Stimulated activated CD8-positive, alpha-beta memory T cell treated with anti-CD3 and anti-CD28 coated beads, Interleukin-7, amount 100 ng/mL, for 4 hours (primary cell): Measurements from ENCODE around the gene ENTHD1.
"Not testable (repeated sequence)": the region's sequence is repeated elsewhere in the genome, so short reads cannot be mapped to it uniquely, and the experiment has no call there.

Source experiments
- DNase-seq, 2 donors: peaks; one replicate each; pipeline ENCODE4 v3.0.0-alpha.2; 2020; ENCODE audit warnings: low read depth in 2 of 2

Gene ENTHD1

DNA sequence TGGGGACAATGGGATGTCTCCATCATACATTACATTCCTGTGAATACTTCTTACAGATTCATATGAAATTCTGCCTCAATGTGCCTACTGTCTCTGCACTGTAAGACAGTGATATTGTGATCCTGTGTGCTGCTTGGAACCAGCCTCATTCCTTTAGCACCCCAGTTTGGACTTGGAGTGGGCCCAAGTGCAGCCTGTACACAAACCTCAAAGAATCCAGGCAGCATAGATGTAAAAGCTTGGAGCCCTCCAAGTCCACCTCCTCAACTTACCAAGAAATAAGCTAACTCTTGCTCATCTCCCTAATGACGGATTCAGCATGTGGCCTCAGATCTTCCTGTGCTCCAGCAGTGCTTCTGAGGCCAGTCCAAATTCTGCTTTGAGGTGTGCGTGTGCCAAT lies 31.7 kb upstream of the ENTHD1 start:
- no peak for DNase-seq

DNA sequence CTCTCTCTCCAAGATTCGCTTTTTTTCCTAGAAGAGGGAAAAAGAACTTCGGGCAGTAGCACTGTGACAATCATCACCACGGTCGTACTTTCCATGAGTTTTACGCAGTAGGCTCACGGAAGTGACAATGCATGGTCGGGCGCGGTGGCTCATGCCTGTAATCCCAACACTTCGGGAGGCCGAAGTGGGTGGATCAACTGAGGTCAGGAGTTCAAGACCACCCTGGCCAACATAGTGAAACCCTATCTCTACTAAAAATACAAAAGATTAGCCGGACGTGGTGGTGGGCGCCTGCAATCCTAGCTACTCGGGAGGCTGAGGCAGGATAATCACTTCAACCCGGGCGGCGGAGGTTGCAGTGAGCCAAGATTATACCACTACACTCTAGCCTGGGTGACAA lies 30.7 kb upstream of the ENTHD1 start:
- DNase-seq = no peak

DNA sequence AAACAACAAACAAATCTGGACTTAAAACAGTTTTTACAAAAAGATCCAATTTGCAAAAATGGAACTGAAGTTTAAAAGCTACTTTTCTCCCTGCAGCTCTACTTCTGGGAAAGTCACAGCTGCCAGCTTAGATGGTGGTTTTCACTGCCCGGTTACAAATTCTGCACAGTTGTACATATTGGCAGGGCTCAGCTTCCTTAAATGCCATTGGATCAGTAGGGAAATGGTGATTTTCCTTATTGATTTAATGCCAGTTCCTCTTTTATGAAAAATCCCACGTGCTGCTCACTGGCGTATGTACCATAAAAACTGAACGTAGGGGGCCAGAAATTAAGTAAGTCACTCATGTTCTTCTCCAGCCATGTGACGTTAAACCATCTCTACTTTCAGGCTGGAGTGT lies 30.1 kb upstream of the ENTHD1 start:
- DNase-seq = no peak

DNA sequence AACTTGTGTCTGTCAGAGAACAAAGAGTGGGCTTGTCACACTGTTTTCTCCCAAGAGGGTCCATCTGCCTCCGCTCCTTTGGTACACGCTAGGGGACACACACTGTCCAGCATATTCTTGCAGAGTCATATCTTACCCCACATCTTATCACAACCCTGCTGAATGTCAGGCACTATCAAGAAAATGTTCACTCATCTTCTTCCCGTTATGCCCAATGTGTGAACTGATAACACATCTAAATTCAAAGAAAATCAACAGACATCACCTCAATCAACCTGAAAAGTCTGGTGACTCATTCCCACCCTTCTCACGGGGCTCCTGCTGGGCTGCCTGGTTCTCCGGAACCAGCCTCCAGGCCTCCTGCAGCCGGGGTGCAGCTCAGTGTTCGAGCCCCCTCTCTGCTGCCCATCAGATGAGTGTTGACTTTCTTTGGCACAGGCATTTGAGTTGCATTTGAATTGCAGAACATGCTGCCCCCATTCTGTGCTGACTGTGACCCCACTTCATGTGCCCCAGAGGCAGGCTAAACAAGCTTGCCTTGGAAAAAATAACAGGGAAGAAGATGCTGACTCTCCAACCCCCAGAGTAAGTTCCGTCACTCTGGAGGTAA lies 26.7 kb upstream of the ENTHD1 start:
- DNase-seq = peak; percentile 67 to 69

DNA sequence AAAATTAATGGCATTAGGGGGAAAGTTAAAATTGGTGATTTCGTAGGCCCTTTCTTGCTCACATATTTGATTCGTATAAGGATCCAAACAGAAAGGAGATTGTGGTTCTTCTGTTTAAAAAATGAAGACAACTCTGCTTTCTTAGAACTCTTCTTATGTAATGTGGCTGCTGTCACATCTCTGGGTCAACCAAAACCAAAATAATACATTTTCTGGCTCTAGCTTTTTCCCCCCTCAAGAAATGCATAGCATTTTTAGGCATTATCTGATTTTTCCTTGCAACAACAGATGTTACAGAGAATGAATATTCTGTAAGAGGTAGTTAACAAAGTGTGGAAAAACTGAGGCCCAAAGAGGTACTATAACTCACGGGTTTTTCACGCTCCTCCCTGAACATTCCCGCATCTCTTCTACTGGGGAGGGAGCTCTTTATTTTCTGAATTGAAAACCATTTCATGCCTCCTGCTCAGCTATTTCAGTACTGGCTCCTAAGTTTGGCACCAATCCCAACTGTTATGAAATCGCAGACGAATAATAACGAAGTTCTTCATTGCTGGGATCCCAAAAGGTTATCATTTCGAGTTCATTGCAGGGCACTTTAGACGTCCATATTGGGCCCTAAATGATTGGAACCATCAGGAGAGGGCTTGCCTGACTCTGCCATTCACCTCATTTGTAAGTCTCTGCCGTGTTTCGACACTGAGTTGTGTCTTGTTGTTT lies 24.4 kb upstream of the ENTHD1 start:
- DNase-seq = no peak

DNA sequence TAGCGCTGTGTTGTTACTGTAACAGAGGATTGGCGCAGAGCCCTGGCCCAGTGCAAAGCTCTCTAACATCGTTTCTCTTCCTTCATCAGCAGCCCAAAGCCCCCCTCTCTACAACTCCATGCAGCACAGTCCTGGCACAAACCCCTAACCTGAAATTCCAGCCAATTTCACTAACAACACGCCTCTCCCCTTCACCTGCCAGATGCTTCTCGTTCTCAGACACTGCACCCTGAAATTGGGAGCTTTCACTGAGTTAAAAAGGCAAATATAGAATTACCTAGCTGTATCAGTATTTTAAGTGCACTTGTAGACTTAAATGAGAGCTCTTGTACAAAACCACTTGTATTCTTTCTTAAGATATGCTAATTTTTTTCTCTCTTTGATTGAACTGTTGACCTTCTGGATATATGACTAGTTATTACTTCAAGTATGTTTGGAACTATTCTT lies 23.7 kb upstream of the ENTHD1 start:
- no peak for DNase-seq

DNA sequence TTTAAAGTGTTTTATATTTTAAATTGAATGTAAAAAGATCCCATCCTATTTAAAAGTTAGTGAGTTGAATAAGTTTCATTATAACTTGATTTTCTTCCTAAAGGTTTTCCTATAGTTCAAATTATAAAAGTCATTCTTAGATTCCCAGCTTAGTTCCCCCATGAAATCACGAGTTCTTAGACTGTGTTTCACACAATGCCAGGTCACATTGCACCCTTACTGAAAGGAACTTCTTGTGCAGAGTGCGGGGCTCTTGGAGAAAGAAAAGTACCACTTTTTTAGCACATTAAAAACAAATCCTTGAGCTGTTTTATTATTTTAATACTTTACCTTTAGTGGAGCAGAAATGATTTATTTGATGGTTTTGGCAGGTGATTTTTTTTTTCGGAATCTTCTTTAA lies 22.9 kb upstream of the ENTHD1 start:
- no peak for DNase-seq

DNA sequence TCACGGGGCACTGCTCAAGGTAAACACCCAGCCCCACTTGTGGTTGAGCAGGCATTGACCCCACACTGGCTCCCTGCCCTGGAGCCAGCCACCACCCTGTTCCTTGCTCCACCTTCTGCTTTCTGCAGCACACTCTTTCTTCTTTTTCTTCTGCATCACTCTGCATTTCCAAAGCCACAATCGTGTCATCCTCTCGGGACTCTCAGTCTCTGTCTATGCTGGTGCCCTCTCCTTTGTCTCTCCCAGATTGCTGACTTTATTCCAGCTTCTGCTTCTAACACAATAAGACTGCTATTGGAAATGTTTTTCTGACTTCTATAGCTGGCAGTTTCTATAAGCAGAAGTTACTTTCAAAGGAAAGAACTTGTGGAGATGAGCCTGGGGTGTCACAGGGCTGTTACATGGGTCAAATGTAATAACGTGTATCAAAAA lies 21.8 kb upstream of the ENTHD1 start:
- no peak for DNase-seq

DNA sequence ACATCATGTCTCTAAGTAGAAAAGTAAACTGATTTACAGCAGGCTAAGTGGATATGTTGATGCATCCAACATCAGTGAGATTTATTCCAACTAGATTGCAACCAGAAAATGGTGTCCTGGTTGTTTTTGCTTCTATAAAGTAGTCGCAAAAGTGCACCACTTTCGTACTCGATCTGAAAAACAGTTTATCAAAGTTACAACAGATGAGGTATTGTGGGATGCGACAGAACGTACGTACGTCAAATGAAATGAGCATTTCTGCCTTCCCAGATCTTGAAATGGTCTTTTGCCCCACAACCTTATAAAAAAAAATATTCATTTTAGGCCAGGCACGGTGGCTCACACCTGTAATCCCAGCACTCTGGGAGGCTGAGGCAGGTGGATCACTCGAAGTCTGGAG lies 21.0 kb upstream of the ENTHD1 start:
- no peak for DNase-seq

DNA sequence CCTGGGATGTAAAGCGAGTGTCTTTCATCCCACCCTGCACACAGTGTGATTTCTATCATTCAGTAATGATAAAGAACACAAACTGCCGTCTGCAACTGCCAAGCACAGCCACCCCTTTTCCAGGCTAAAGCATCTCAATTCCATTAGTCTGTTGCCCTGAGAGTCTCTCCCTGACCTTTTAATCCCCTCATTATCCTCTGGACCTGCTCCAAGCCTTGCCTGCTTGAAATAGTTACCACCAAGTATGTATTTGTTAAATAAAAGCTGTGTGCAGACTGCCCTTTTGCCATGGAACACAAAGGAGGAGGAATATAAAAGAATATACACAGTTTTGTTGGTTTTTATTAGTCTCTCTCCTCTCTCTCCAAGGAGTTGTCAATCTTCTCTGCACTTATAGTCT lies 20.3 kb upstream of the ENTHD1 start:
- DNase-seq = no peak

DNA sequence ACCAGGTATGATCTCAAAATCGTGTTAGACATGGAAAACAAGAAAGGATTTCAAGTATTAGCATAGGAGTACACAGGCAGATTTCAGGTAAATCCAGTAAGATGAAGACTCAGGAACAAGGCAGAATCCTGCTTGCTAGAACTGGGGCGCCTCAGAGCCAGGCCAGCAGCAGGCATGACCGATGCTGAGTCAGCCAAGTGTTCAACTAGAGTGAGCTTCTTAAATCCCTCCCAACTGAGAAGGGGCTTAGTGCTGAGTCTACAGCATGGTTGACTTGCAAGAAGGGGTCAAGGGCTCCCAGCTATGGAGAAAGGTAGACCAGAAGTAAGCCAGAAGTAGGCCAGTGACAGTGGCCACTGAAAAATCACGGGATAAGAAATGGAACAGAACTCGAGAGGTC lies 19.8 kb upstream of the ENTHD1 start:
- DNase-seq = no peak

DNA sequence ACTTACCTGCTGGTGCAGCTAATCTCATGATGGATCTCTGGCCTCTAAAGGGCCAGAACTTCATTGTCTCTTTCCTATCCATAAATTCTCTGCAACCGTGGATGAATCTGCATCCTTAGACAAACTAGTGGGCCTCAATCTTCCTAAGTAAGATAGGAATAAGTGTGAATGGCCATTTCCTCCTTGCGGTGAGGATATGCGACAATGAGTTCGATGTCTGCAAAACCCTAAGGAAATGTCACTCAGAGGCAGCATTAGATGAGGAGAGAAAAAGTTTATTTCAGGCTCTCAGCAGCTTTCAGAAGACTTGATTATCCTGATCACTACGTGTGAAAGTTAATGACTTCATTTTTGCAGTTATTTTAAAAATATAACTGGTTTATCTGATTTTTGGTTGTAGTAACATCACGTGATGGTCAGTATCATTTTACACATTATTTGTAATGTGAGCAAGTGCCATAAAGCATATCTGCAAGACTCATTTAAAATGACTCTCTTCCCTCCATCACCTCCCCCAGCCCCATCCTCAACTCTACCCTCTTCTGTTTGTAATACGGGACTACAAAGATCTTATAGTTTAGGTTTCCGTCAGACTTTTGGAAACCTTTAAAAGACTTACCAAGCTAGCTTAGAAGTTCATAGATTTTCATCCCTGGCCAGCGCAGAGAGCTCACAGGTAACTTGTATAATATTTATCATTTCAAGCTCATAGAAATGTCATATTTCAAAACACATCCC lies 17.5 kb upstream of the ENTHD1 start:
- no peak for DNase-seq

DNA sequence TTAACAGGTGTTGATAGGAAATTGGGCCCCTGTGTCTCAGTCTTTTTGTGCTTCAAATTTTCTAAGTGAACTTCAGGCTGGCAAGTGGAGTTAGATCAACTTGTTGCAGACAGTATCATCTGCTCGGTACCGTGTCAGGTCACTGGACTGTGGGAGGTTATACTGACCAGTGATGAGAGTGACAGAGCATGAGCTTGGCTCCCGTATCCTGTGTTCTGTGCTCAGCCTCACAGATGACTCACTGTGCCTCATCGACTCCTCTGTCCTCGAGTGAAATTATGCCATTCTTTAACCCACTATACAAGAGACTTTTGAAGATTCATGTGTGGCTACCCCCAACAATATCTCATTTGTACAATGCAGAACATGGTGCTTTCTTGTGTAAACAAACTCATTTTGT lies 15.2 kb upstream of the ENTHD1 start:
- DNase-seq = peak in 1 of 2 donors; percentile 24

DNA sequence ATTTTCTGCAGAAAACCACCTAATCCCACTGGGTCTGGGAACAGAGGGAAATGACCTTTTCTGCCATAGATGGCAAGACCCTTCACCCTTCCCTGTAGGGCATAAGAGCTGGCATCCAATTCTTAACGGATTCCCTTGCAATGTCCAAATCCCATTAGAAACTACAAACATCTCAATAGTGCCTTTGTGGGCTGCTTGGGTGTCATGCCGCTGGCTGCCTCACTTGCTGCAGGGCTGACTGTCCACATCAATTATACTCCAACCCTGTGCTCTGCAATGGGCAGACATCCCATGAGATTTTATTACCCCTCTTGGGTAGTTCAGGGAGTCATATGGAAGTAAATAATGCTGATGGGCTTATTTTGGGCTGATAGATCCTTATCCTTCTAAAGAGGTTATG lies 14.6 kb upstream of the ENTHD1 start:
- no peak for DNase-seq

DNA sequence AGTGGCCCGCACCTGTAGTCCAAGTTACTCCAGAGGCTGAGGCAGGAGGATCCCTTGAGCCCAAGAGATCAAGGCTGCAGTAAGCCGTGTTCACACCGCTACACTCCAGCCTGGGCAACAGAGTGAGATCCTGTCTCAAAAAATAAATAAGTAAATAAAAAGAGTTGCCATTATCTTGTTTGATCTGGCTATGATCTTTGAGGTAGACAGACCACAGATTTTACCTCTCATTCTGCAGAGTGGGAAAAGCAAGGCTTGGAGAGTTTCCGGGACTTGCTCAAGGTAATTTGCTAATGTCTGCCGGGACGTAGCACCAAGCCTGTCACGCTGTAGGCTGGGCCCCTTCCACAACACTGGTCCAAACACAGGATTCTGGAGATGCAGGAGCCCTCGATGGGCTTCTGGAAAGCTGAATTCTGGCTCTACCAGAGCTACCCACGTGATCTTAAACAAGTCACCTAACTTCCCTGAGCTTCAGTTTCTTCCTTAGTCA lies 14.1 kb upstream of the ENTHD1 start:
- no peak for DNase-seq

DNA sequence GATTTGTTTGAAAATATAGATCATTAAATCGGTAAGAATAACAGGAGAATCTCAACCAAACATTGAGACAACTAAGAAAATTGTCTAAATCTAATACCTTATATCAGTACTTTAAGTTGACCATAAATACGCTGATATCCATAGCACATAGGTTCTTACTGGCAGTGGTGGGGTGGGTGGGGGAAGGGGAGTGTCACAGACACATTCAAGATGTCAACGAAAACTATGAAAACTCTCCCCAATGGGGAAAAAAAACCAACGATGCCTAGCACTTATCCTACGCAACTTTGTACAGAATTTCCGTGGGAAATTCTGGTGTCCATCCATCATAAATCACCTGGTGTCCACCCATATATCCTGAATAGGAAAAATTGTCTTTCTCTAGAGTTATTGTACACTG lies 13.5 kb upstream of the ENTHD1 start:
- no peak for DNase-seq

DNA sequence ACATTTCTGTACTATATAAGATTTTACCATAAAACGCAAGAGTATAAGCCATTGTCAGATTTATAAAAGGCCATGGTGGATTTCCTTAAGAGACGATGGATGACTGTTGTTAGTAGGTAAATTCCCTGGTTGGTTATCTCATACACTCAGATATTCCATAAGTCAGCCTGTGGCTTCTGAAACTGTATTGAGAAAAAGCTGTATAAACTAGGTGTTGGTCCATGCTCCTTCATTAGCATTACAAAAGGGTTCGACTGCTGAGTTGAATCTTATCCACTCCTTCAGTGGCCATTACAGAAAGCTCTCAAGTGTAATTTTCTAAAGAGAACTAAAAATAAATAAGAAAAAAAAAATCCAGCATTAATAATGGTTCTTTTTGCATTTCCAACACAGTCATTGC lies 12.6 kb upstream of the ENTHD1 start:
- DNase-seq = no peak

DNA sequence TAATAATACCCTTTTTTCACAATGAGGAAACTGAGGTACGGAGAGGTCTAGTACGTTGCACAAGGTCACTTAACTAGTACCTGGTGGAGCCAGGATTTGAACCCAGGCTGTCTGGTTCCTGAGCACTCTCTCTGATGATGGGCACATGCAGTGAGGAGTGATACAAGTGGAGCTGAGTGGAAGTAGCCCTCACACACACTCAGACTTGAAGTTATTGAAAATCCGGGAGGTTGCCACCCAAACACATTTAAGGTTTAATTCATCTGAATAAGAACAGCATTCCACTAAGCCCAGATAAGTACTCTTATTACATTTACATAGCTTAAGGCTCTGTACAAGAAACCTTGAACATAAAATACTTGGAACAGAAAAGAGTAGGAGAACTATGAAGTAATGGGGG lies 12.1 kb upstream of the ENTHD1 start:
- no peak for DNase-seq

DNA sequence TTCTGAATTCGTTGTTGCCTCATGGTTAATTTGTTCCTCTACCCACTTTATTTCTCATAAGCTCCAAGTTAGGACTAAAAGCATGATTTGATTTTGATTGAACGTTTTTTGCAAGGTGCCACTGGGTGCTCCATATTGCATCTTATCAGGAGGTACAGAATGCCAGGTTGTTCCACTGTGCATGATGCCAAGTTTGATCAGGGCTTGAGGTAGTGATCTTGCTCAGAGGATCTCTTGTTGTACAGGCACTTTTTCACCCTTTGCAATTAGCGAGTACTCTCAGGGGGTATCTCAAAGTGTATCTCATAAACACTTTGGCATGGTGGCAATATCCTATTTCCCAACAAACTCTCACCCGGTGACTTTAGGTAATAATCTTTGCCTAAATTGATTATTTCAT lies 11.3 kb upstream of the ENTHD1 start:
- DNase-seq = no peak

DNA sequence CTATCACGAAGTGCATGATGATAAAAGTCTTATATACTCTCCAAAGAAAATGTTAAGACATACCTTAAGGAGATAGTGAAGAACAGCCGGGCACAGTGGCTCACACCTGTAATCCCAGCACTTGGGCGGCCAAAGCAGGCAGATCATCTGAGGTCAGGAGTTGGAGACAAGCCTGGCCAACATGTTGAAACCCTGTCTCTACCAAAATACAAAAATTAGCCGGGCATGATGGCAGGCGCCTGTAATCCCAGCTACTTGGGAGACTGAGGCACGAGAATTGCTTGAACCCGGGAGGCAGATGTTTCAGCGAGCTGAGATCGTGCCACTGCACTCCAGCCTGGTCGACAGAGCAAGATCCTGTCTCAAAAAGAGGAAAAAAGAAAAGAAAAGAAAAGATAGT lies 10.5 kb upstream of the ENTHD1 start:
- not testable (repeated sequence) for DNase-seq

DNA sequence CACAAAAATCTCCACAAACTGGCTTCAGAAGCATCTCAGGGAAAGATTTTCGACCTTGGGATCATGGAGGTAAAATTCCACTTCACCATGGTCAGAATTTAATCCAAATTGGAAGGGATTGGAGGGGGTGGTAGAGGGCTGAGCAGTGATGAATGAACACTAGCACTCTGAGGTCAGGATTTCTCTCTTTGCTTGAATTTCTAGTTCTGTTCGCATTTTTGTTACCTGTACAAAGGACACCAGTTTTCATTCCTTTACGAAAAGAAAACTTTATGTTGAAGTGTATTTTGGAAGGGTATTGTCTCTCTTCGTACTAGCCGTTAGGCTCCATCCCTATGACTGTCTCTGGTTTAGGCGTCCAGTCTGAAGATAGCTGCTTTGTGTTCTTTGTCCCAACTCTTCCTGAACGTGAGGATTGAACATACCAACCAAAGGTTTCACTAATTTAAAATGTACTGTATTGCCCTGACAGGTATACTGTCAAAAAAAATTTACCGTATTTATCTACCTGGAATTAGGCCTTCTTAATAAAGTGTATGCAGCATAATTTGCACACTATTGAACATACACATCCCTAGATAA lies 8.1 kb upstream of the ENTHD1 start:
- no peak for DNase-seq
